K562 (cell line): Measurements from ENCODE around the gene SLC10A1. TPM values are rescaled to one million over a fixed set of nuclear protein-coding genes. Genes with fewer than 3 reads are reported as not detected.

Experiments used
- ATAC-seq: fragments of 200-7000 bp; cut with Tn5 transposase; 3 replicates; pipeline ENCODE4 v1.9.1; 2020; ENCODE audit warnings: moderate library complexity
- BruUV-seq: library from RNA; stranded (reverse); fragments of 400-500 nt; replicated peaks from 2 replicates; lab custom pipeline; 2021; lab: Mats Ljungman, UMichigan
- CTCF ChIA-PET: fragments of 300-600 bp; formaldehyde crosslinking; extraction: SDS; loops from one replicate; lab custom pipeline; 2021; ENCODE audit warnings: low intra/inter-chr PET ratio; lab: Yijun Ruan, JAX
- POLR2A ChIA-PET: fragments of 300-600, 350-650 bp; sonication (Branson Sonifier 250); formaldehyde crosslinking; extraction: SDS; loops from one replicate; lab custom pipeline; 2021; ENCODE audit warnings: antibody characterized with exemption, inconsistent platforms; lab: Yijun Ruan, JAX
- DNase-seq, 4 experiments: peaks; one replicate each; pipeline versions ENCODE4 v3.0.0 to v3.0.0-alpha.2; 2011 to 2018; ENCODE audit warnings: low spot score in 3 of 4, mixed read lengths in 3 of 4; ENCODE audit errors: extremely low read depth in 1 of 4
- FAIRE-seq: peaks from 2 replicates; lab custom pipeline; 2011; peaks lifted over from hg19 to GRCh38; lab: Jason Lieb, UNC
- H2AFZ ChIP-seq: 2 replicates; pipeline ENCODE4 v1.6.0; 2011; ENCODE audit warnings: low read depth, low read length, control low read depth, inconsistent platforms
- H3K27ac ChIP-seq: fragments of 200-600 bp; 3 replicates; pipeline ENCODE4 v1.8.0; 2011; ENCODE audit warnings: low read depth, mild to moderate bottlenecking, control low read depth, inconsistent platforms, low read length, moderate library complexity, mixed read lengths; ENCODE audit errors: extremely low read depth
- H3K27me3 ChIP-seq, 2 experiments: fragments of 300-600 bp in 1 of 2; 2 replicates in 1 of 2; 3 replicates in 1 of 2; pipeline versions ENCODE4 v1.6.0 to v1.8.0; 2011; ENCODE audit warnings: inconsistent platforms in 2 of 2, low read length in 2 of 2, mild to moderate bottlenecking in 1 of 2, mixed read lengths in 1 of 2, moderate library complexity in 1 of 2; ENCODE audit not compliant: control insufficient read depth in 2 of 2, insufficient read depth in 2 of 2
- H3K36me3 ChIP-seq: fragments of 300-600 bp; 3 replicates; pipeline ENCODE4 v1.8.0; 2011; ENCODE audit warnings: mild to moderate bottlenecking, low read length, inconsistent platforms; ENCODE audit not compliant: control insufficient read depth, insufficient read depth
- H3K4me1 ChIP-seq, 2 experiments: fragments of 200-600 bp in 1 of 2; replicated peaks in 1 of 2; 2 replicates in 1 of 2; 3 replicates in 1 of 2; pipeline versions ENCODE4 v1.5.1 to v1.8.0; 2011; ENCODE audit warnings: inconsistent platforms in 2 of 2, low read length in 2 of 2, mild to moderate bottlenecking in 1 of 2, mixed read lengths in 1 of 2, moderate library complexity in 1 of 2; ENCODE audit not compliant: control insufficient read depth in 2 of 2, insufficient read depth in 2 of 2
- H3K4me2 ChIP-seq: 2 replicates; pipeline ENCODE4 v1.6.1; 2011; ENCODE audit warnings: low read length, control low read depth, inconsistent platforms, mixed read lengths; ENCODE audit not compliant: insufficient read depth
- H3K4me3 ChIP-seq: fragments of 200-600 bp; sonication (generic), shearing (Covaris generic); 2 replicates; pipeline ENCODE4 v1.5.1; 2016; ENCODE audit warnings: control low read depth, inconsistent platforms
- H3K79me2 ChIP-seq: fragments of 200-600 bp; 3 replicates; pipeline ENCODE4 v1.8.0; 2011; ENCODE audit warnings: low read length, inconsistent platforms; ENCODE audit not compliant: control insufficient read depth, insufficient read depth
- H3K9ac ChIP-seq, 2 experiments: 2 replicates each; pipeline versions ENCODE4 v1.6.0 to v1.6.1; 2011; ENCODE audit warnings: low read depth in 2 of 2, low read length in 2 of 2, control low read depth in 1 of 2, inconsistent platforms in 1 of 2, mild to moderate bottlenecking in 1 of 2, mixed read lengths in 1 of 2; ENCODE audit not compliant: insufficient read depth in 1 of 2
- H3K9me1 ChIP-seq: one replicate; pipeline ENCODE4 v1.6.0; 2011; ENCODE audit warnings: inconsistent platforms, mild to moderate bottlenecking, low read length, moderate library complexity; ENCODE audit not compliant: control insufficient read depth, insufficient read depth
- H3K9me3 ChIP-seq: replicated peaks from 2 replicates; pipeline ENCODE4 v1.5.1; 2011; ENCODE audit warnings: low read depth, low read length, inconsistent platforms; ENCODE audit not compliant: control insufficient read depth, insufficient read depth
- H4K20me1 ChIP-seq: replicated peaks from 2 replicates; pipeline ENCODE4 v1.6.1; 2011; ENCODE audit warnings: low read length, inconsistent platforms, mixed read lengths; ENCODE audit not compliant: control insufficient read depth, insufficient read depth
- EZH2 ChIP-seq: IDR thresholded peaks from 2 replicates; pipeline ENCODE4 v1.6.1; 2012; ENCODE audit warnings: low read depth, mild to moderate bottlenecking, inconsistent platforms, low read length, borderline replicate concordance
- SMC3 ChIP-seq: conservative IDR thresholded peaks from 2 replicates; pipeline ENCODE4 v1.6.1; 2011; ENCODE audit warnings: low read depth, low read length, improper control_type of control experiment; ENCODE audit not compliant: insufficient read depth
- TEAD4 ChIP-seq, 2 experiments: sonication (generic) in 1 of 2; formaldehyde crosslinking in 1 of 2; IDR thresholded peaks; 2 replicates each; pipeline versions ENCODE4 v1.6.1 to v1.8.0; 2012 to 2022; ENCODE audit warnings: borderline replicate concordance in 1 of 2, inconsistent platforms in 1 of 2, low read length in 1 of 2, mild to moderate bottlenecking in 1 of 2, missing genetic modification reagents in 1 of 2
- THRAP3 ChIP-seq: fragments of 450-650 bp; IDR thresholded peaks from 2 replicates; pipeline ENCODE4 v1.6.1; 2016; ENCODE audit warnings: mild to moderate bottlenecking, inconsistent platforms, borderline replicate concordance
- WGBS: fragments of 100-300 bp; shearing (Covaris generic); methylation state at CpG from one replicate; pipeline ENCODE4 v1.1.6; 2016; ENCODE audit warnings: low coverage, mixed read lengths; ENCODE audit not compliant: insufficient coverage; ENCODE audit errors: missing lambda C conversion rate; 5-methylcytosine and 5-hydroxymethylcytosine counted together
- in situ Hi-C: fragments of 300-500 bp; cut with MboI; formaldehyde crosslinking; loops from 4 replicates; pipeline ENCODE4 v1.15.0; 2018; ENCODE audit warnings: inconsistent platforms, mixed read lengths
- intact Hi-C: fragments of 100-400 bp; cut with micrococcal nuclease; formaldehyde crosslinking; loops from 2 replicates; pipeline ENCODE4 v1.14.2; 2022
- polyA plus RNA-seq, 8 experiments: library from polyadenylated mRNA; depleted of rRNA in 4 of 8; stranded (reverse) in 5 of 8; unstranded in 3 of 8; fragments of >200 nt; fragmentation: Nextera tagmentation in 2 of 8; fragmentation: Illumina TruSeq in 1 of 8; extraction: Ambion mirVana in 2 of 8; extraction: Trizol in 1 of 8; gene quantifications; 2 replicates each; pipeline versions ENCODE4 v1.2.1 to v1.2.3, GENCODE V29; 2011 to 2014; ENCODE audit warnings: inconsistent platforms in 1 of 8, missing spikeins in 1 of 8
- total RNA-seq, 7 experiments: library from RNA; depleted of rRNA in 6 of 7; stranded (reverse); fragments of >200 nt in 6 of 7; fragmentation: Illumina TruSeq in 2 of 7; extraction: Trizol in 2 of 7; gene quantifications; 2 replicates each; pipeline versions ENCODE4 v1.2.1 to v1.2.3, GENCODE V29; 2011 to 2021; ENCODE audit warnings: low replicate concordance in 1 of 7
- TF ChIP-seq, protein P1 (sequence below), 2 experiments: fragments of 450-650 bp; formaldehyde crosslinking in 1 of 2; IDR thresholded peaks; 2 replicates each; pipeline versions ENCODE4 v1.4.0 to v1.6.1; 2014 to 2020; ENCODE audit warnings: mild to moderate bottlenecking in 2 of 2, borderline replicate concordance in 1 of 2, low read depth in 1 of 2
- TF ChIP-seq, protein P2 (sequence below): fragments of 450-650 bp; IDR thresholded peaks from 2 replicates; pipeline ENCODE4 v1.6.1; 2017; ENCODE audit warnings: antibody characterized with exemption, mild to moderate bottlenecking
- TF ChIP-seq, protein P3 (sequence below): sonication (generic); formaldehyde crosslinking; IDR thresholded peaks from 2 replicates; pipeline ENCODE4 v1.8.0; 2022; ENCODE audit warnings: mild to moderate bottlenecking, low read depth, missing genetic modification reagents

SLC10A1 gene
- total and polyA plus RNA-seq, 9 of the 15 experiments (the other 6 are each of a cell fraction or from before 2014, with no cell fraction given), result not detected

DNA sequence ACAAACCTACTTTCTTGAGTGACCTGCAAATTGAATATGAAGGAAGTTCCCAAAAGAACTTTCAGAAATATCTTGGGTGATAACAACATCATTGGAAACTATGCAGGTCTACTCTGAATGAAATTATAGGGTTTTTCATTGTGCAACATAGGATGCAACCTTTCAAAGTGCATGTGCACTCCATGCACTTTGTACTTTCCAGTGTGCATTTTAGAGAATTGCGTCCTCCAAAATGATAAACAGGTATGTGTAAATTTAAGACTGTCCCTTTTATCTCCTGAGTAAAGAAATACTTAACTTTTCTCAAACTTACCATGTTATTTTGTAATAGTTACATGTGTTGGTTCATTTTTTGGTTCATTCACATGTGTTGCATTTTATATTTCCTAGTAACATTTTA lies 16.9 kb downstream of the SLC10A1 start:
- no peak for FAIRE-seq
- CTCF ChIA-PET, result no interaction called here
- DNase-seq, result no peak
- no peak for TF ChIP-seq TEAD4 (IDR thresholded peaks at IDR 0.05; ENCODE audit: low read length)
- no peak for TF ChIP-seq TEAD4 (CRISPR knock-in tag; IDR thresholded peaks at IDR 0.05; ENCODE audit: borderline replicate concordance)
- TF ChIP-seq, protein P1, sequence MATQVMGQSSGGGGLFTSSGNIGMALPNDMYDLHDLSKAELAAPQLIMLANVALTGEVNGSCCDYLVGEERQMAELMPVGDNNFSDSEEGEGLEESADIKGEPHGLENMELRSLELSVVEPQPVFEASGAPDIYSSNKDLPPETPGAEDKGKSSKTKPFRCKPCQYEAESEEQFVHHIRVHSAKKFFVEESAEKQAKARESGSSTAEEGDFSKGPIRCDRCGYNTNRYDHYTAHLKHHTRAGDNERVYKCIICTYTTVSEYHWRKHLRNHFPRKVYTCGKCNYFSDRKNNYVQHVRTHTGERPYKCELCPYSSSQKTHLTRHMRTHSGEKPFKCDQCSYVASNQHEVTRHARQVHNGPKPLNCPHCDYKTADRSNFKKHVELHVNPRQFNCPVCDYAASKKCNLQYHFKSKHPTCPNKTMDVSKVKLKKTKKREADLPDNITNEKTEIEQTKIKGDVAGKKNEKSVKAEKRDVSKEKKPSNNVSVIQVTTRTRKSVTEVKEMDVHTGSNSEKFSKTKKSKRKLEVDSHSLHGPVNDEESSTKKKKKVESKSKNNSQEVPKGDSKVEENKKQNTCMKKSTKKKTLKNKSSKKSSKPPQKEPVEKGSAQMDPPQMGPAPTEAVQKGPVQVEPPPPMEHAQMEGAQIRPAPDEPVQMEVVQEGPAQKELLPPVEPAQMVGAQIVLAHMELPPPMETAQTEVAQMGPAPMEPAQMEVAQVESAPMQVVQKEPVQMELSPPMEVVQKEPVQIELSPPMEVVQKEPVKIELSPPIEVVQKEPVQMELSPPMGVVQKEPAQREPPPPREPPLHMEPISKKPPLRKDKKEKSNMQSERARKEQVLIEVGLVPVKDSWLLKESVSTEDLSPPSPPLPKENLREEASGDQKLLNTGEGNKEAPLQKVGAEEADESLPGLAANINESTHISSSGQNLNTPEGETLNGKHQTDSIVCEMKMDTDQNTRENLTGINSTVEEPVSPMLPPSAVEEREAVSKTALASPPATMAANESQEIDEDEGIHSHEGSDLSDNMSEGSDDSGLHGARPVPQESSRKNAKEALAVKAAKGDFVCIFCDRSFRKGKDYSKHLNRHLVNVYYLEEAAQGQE (IDR thresholded peaks at IDR 0.05; ENCODE audit: borderline replicate concordance), result no peak
- TF ChIP-seq, protein P1 (CRISPR knock-in tag; IDR thresholded peaks at IDR 0.05; ENCODE audit: low read depth), result no peak
- no peak for TF ChIP-seq THRAP3
- TF ChIP-seq, protein P2, sequence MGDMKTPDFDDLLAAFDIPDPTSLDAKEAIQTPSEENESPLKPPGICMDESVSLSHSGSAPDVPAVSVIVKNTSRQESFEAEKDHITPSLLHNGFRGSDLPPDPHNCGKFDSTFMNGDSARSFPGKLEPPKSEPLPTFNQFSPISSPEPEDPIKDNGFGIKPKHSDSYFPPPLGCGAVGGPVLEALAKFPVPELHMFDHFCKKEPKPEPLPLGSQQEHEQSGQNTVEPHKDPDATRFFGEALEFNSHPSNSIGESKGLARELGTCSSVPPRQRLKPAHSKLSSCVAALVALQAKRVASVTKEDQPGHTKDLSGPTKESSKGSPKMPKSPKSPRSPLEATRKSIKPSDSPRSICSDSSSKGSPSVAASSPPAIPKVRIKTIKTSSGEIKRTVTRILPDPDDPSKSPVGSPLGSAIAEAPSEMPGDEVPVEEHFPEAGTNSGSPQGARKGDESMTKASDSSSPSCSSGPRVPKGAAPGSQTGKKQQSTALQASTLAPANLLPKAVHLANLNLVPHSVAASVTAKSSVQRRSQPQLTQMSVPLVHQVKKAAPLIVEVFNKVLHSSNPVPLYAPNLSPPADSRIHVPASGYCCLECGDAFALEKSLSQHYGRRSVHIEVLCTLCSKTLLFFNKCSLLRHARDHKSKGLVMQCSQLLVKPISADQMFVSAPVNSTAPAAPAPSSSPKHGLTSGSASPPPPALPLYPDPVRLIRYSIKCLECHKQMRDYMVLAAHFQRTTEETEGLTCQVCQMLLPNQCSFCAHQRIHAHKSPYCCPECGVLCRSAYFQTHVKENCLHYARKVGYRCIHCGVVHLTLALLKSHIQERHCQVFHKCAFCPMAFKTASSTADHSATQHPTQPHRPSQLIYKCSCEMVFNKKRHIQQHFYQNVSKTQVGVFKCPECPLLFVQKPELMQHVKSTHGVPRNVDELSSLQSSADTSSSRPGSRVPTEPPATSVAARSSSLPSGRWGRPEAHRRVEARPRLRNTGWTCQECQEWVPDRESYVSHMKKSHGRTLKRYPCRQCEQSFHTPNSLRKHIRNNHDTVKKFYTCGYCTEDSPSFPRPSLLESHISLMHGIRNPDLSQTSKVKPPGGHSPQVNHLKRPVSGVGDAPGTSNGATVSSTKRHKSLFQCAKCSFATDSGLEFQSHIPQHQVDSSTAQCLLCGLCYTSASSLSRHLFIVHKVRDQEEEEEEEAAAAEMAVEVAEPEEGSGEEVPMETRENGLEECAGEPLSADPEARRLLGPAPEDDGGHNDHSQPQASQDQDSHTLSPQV, result no peak
- no peak for TF ChIP-seq EZH2
- no peak for TF ChIP-seq SMC3
- TF ChIP-seq, protein P3, sequence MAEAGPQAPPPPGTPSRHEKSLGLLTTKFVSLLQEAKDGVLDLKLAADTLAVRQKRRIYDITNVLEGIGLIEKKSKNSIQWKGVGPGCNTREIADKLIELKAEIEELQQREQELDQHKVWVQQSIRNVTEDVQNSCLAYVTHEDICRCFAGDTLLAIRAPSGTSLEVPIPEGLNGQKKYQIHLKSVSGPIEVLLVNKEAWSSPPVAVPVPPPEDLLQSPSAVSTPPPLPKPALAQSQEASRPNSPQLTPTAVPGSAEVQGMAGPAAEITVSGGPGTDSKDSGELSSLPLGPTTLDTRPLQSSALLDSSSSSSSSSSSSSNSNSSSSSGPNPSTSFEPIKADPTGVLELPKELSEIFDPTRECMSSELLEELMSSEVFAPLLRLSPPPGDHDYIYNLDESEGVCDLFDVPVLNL (CRISPR knock-in tag), result no peak

More for the DNA sequence above, 16.9 kb downstream of the SLC10A1 start:
- H3K4me2 ChIP-seq, result no peak overlapping the region
- no peaks in the 10 kb centered on the region for H3K79me2 ChIP-seq
- H3K4me1 ChIP-seq, result no peaks in the 10 kb centered on the region
- H2AFZ ChIP-seq, result no peak overlapping the region
- POLR2A ChIA-PET, result interaction anchor here (2.4 kb wide), 1 partner anchor 13 kb away, joined by 7 read pairs; the partner anchor contains the start of gene SRSF5
- intact Hi-C loops, result no loop called here
- H3K4me3 ChIP-seq, result no peak overlapping the region
- no peaks in the 10 kb centered on the region for H4K20me1 ChIP-seq
- no peaks in the 10 kb centered on the region for H3K27me3 ChIP-seq
- no peak for ATAC-seq
- H3K9ac ChIP-seq, result no peak overlapping the region
- WGBS, result 100% methylated on average over 1 of the region's 1 CpG
- H3K9me3 ChIP-seq, result no peaks in the 10 kb centered on the region
- peaks cover 40% of the 10 kb centered on the region; the same call in 2 of the 3 replicates for H3K36me3 ChIP-seq
- BruUV-seq, result no TSS peak
- in situ Hi-C loops, result no loop called here
- no peak overlapping the region for H3K27ac ChIP-seq
- H3K9me1 ChIP-seq, result no peaks in the 10 kb centered on the region
